ENCODE measurements around the gene KLK12.

DNA sequence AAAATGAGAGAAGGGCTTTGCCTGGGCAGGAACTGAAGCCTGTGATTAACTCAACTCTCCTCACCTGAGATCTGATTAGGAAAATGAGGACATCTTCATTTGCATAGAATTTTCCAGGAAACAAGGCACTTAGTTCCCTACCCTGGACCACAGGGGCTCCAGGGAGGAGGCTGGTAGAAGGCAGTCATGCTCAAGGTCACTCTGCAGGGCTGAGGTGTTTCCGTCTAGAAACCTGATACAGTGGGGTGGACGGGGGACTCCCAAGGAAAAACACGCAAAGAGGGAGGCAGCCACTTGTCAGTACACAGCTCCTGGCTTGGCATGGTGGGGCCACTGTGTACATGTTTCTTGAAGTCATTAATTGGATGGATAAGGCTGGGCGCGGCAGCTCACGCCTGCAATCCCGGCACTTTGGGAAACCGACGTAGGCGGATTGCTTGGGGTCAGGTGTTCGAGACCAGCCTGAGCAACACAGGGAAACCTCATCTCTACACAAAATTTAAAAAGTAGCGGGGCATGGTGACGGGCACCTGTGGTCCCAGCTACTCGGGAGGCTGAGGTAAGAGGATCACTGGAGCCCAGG lies 41.9 kb upstream of the KLK12 start:
- TF ChIP-seq, protein P1, sequence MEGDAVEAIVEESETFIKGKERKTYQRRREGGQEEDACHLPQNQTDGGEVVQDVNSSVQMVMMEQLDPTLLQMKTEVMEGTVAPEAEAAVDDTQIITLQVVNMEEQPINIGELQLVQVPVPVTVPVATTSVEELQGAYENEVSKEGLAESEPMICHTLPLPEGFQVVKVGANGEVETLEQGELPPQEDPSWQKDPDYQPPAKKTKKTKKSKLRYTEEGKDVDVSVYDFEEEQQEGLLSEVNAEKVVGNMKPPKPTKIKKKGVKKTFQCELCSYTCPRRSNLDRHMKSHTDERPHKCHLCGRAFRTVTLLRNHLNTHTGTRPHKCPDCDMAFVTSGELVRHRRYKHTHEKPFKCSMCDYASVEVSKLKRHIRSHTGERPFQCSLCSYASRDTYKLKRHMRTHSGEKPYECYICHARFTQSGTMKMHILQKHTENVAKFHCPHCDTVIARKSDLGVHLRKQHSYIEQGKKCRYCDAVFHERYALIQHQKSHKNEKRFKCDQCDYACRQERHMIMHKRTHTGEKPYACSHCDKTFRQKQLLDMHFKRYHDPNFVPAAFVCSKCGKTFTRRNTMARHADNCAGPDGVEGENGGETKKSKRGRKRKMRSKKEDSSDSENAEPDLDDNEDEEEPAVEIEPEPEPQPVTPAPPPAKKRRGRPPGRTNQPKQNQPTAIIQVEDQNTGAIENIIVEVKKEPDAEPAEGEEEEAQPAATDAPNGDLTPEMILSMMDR (IDR thresholded peaks at IDR 0.05), result no peak
- TF ChIP-seq POLR2A (IDR thresholded peaks at IDR 0.05) (no peak), POLR2AphosphoS5 (IDR thresholded peaks at IDR 0.05) (no peak)
